GM21526 (cell line): ENCODE data around the gene PCLAF.
"Not testable (repeated sequence)": the region's sequence is repeated elsewhere in the genome, so short reads cannot be mapped to it uniquely, and the experiment has no call there.

Source experiments
- ATAC-seq: cut with Tn5 transposase; IDR thresholded peaks from one replicate; pipeline ENCODE4 v1.9.1; 2021; ENCODE audit warnings: moderate library complexity; ENCODE audit not compliant: unreplicated experiment, low FRiP score

The PCLAF gene

DNA sequence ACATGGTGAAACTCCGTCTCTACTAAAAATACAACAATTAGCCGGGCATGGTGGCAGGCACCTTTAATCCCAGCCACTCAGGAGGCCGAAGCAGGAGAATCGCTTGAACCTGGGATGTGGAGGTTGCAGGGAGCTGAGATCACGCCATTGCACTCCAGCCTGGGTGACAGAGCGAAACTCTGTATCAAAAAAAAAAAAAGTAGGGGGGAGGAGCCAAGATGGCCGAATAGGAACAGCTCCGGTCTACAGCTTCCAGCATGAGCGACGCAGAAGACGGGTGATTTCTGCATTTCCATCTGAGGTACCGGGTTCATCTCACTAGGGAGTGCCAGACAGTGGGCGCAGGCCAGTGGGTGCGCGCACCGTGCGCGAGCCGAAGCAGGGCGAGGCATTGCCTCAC, 54.8 kb downstream of the PCLAF start:
- ATAC-seq: not testable (repeated sequence)

- ATAC-seq: no peak
Observed at GRCh38 chr15:64324165-64324877, 56.9 kb downstream of the PCLAF start.

GRCh38 chr15:64315216-64315615, 66.0 kb downstream of the PCLAF start:
- no peak for ATAC-seq

DNA sequence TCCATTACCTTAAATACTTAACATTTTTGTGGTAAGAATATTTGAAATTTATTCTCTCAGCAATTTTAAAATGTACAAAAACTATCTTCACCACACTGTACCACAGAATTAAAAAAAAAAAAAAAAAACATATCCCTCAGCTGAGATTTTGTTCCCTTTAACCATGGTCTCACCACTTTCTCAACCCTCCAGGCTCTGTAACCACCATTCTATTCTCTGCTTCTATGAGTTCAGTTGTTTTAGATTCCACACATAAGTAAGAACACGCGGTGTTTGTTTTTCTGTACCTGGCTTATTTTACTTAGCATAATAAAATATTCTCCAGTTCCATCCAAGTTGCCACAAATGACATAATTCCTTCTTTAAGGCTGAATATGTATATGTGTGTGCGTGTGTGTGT, 66.8 kb downstream of the PCLAF start:
- ATAC-seq: no peak
